Sigmoid colon (tissue), 4 donors: ENCODE data around the gene ADARB1.

ENCODE experiments used
- EP300 ChIP-seq, 4 donors: sonication (generic); formaldehyde crosslinking; IDR thresholded peaks; one replicate each; pipeline ENCODE4 v1.6.1; 2017; ENCODE audit warnings: antibody characterized with exemption in 4 of 4
- POLR2A ChIP-seq, 2 donors: fragments of 450-650 bp; IDR thresholded peaks; one replicate each; pipeline ENCODE4 v1.6.1; 2016; ENCODE audit warnings: antibody characterized with exemption in 2 of 2, mild to moderate bottlenecking in 2 of 2, moderate library complexity in 2 of 2
- POLR2AphosphoS5 ChIP-seq, 4 donors: sonication (generic); formaldehyde crosslinking; IDR thresholded peaks; one replicate each; pipeline ENCODE4 v1.6.1; 2017; ENCODE audit warnings: antibody characterized with exemption in 4 of 4
- TF ChIP-seq, protein P1 (sequence below), 4 experiments: fragments of 450-650 bp in 3 of 4; fragments of 200-600 bp in 1 of 4; IDR thresholded peaks; one replicate each; pipeline ENCODE4 v1.5.1; 2016 to 2019; ENCODE audit warnings: antibody characterized with exemption in 4 of 4, mild to moderate bottlenecking in 3 of 4, moderate library complexity in 2 of 4

GRCh38 chr21:45262616-45263015 is 188.2 kb downstream of the ADARB1 start:
- TF ChIP-seq, protein P1, sequence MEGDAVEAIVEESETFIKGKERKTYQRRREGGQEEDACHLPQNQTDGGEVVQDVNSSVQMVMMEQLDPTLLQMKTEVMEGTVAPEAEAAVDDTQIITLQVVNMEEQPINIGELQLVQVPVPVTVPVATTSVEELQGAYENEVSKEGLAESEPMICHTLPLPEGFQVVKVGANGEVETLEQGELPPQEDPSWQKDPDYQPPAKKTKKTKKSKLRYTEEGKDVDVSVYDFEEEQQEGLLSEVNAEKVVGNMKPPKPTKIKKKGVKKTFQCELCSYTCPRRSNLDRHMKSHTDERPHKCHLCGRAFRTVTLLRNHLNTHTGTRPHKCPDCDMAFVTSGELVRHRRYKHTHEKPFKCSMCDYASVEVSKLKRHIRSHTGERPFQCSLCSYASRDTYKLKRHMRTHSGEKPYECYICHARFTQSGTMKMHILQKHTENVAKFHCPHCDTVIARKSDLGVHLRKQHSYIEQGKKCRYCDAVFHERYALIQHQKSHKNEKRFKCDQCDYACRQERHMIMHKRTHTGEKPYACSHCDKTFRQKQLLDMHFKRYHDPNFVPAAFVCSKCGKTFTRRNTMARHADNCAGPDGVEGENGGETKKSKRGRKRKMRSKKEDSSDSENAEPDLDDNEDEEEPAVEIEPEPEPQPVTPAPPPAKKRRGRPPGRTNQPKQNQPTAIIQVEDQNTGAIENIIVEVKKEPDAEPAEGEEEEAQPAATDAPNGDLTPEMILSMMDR (IDR thresholded peaks at IDR 0.05) = no peak
- TF ChIP-seq POLR2AphosphoS5 (IDR thresholded peaks at IDR 0.05) (no peak), POLR2A (IDR thresholded peaks at IDR 0.05) (no peak), EP300 (IDR thresholded peaks at IDR 0.05) (no peak)
